Stimulated activated CD4-positive, alpha-beta T cell treated with anti-CD3 and anti-CD28 coated beads, Interleukin-1b, Interleukin-23, amount 100 ng/mL, for 48 hours (primary cell): ENCODE data around the gene LRGUK.
A peak's percentile ranks its signal among the peaks of the same experiment; 100 is the strongest.
"Not testable (repeated sequence)": the region's sequence is repeated elsewhere in the genome, so short reads cannot be mapped to it uniquely, and the experiment has no call there.

Source experiments
- DNase-seq: peaks from one replicate; pipeline ENCODE4 v3.0.0-alpha.2; 2020

LRGUK gene

DNA sequence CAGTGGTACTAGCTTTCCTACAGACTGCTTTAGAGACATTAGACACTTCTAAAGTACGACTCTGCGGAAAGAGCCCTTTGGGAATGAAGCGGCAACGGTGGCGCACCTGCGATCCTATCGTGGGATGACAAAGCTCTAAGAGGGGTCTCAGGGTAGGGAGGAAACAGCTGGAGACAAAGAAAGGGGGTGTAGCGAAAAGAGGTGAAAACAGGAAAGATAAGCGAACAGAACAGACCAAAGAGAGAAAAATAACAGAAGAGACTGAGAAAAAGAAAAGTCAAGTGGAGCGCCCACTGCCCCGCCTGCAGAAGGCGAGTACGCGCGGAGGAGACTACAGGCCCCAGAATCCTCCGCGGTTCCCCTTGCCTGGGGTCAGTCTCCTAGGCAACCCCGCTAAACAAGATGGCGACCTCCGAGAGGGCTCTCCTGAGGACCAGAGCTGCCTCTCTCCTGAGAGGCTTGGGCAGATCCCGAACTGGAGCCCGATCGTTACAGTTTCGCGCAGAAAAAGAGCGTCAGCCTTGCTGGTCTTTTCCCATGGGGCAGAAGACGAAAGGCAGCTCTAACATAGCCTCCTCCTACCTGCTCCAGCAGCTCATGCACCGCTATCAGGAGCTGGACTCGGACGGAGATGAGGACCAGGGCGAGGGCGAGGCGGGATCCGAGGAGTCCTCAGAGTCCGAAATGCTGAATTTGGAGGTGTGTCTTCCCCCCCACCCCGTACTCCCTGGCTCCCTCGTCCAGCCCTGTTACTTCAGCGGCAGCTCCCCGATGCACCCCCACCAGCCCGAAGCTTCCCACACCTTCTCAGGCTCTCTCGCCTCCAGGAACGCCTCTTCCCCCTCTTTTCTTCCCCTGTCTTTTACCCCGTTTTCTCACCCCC, at the start of gene LRGUK:
TSS of gene LRGUK (plus strand) at position 375 of the 883 bp plus-strand sequence. CDS start at position 403, 28 bp downstream.
- peak; percentile 79 for DNase-seq

DNA sequence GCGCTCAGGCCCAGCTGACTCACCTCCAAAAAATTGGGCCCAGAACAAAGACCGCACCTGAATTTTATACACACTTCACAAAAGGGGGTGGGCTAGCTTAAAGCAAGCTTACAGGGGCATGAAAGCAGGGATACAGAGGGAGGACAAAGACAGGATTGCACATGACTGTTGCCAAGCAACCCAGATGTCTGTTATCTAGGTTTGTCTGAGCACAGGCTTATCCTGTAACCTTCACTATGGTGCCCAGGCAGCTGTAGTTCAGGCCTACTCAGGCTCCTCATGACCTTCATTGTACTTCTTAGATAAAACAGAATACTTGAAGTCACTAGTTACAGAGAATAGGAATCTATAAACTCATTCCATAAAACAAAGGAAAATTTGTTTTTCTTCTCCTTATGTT, 49.6 kb upstream of the LRGUK start:
- DNase-seq, result not testable (repeated sequence)

GRCh38 chr7:134078991-134079390, 48.1 kb upstream of the LRGUK start:
- DNase-seq, result no peak

GRCh38 chr7:134081695-134082094, 45.4 kb upstream of the LRGUK start:
- DNase-seq, result no peak

GRCh38 chr7:134083766-134084487, 43.2 kb upstream of the LRGUK start:
- no peak for DNase-seq

- DNase-seq, result no peak
These were observed 42.5 kb upstream of the LRGUK start for GRCh38 chr7:134084488-134085144.

GRCh38 chr7:134085311-134085710, 41.8 kb upstream of the LRGUK start:
- no peak for DNase-seq

- no peak for DNase-seq
These were observed 40.0 kb upstream of the LRGUK start for GRCh38 chr7:134086998-134087735.

- no peak for DNase-seq
These were observed 38.9 kb upstream of the LRGUK start for GRCh38 chr7:134088199-134088598.

DNA sequence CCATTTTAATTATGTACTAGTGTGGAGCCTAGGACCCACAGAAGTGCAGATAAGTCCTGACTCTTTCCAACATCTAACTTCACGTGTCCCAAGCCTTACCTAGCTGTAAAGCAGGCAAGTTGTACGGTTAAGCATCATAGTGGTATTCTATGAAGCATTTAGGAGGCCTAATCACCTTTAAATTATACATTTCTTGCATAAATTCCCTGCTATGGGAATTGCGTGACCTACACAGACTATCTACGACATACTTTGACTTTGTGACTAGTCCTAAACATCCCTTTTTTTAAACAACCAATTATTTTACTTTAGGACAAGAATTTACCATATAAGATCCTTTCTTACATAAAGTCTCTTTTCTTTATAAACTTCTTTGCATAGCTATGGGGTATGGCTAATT, 37.7 kb upstream of the LRGUK start:
- DNase-seq, result no peak

DNA sequence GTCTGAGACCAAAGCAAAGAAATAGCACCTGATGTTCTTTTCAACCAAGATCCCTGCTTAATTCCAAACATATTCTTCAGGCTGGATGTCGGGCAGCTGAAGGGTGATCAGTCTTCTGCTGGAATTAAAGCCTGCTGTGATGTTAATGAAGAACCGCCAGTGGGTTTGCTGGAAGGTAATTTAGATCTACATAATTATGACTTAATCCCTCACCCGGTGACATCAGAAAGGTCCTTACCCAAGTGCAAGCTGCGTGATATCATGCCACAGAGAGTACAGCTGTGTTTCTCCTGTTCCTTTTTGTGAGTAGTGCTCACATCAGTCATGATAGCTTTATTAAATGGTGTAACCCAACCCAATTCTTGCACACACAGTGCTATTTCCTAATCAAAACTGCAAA, 29.1 kb upstream of the LRGUK start:
- no peak for DNase-seq

DNA sequence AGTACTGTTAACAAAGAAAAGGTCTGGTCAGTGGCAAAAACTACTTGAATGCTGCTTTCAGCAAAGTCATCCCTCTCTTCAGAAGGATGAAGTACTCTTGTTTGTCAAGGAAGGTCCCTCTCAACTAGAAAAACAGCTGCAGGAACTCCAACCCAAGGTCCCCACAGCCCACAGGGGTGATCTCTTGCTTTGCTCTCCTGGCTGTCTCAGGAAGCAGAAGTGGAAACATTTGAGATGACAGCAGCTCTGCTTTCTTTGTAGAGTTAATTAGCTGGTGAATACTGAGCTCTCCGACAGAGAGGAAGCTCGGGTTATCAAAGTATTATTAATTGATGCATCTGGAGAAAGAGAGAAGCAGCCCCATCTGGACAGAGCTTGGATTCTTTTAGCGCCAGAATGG, 25.4 kb upstream of the LRGUK start:
- DNase-seq, result no peak

- DNase-seq, result no peak
These were observed 23.0 kb upstream of the LRGUK start for GRCh38 chr7:134104166-134104565.

GRCh38 chr7:134105841-134106240, 21.3 kb upstream of the LRGUK start:
- DNase-seq, result no peak

- DNase-seq, result no peak
These were observed 18.3 kb upstream of the LRGUK start for GRCh38 chr7:134108802-134109201.

DNA sequence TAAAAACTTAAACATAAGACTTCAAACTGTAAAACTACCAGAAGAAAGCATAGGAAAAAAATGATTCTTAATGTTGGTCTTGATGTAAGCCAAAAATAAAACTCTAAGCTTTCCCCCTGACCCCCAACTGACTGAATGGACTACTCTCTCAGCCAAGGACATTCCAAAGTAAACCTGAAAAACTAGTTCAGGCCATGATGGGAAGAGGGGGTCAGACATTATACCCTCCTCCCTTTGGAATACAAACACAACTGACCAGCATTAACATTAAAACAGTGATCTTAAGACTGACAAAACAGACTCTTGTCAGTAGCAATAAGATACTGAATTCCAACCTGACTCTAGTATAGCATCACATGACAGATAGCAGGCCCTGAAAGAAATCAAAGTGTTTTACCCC, 13.5 kb upstream of the LRGUK start:
- DNase-seq, result no peak

DNA sequence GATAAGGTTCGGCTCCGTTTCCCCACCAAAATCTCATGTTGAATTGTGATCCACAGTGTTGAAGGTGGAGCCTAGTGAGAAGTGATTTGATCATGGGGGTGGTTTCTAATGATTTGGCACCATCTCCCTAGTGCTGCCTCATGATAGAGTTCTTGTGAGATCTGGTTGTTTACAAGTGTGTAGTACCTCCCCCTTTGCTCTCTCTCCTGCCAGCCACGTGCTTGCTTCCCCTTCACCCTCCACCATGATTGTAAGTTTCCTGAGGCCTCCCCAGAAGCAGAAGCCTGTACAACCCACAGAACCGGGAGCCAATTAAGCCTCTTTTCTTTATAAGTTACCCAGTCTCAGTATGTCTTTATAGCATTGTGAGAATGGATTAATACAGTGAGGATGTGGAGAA, 12.1 kb upstream of the LRGUK start:
- DNase-seq, result no peak

DNA sequence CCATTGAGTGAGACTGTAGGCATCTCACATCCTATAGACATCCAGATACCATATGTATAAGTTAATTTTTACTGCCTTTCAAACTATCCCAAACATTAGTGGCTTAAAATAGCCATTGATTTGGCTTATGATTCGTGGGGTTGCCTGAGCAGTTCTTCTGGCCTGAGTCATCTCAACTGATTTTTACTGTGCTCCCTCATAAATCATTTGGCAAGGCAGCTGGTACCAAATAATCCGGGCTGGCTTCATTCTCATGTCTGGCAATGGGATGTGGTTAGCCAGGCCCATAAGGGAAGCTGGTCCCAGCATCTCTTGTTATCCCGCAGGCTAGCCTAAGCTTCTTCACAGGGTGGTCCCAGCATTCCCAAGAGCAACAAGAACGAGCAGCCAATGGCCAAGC, 6.7 kb upstream of the LRGUK start:
- DNase-seq, result no peak

DNA sequence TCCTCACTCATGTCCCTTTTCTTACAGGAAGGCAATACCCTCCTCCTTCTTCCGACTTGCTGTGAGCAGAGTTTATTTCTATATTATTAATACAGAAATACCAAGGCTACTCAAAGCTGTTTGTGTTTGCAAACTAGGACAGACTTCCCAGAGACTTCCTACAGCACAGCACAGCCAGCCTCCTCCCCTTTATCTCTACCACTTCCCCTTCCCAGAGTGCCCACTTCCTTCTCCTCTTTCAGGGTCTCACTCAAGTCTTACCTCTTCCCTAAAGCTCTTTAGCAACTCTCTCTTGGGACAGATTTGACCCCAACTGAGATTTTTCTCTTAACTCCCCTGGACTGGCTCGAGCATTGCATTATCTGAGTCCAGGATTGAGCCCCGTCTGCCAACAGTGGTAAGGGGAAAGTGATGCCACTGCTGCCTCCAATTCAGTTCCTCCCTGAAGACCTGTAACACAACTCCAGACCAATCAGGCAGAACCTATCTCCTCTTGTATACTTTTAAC, 5.5 kb upstream of the LRGUK start:
- no peak for DNase-seq

DNA sequence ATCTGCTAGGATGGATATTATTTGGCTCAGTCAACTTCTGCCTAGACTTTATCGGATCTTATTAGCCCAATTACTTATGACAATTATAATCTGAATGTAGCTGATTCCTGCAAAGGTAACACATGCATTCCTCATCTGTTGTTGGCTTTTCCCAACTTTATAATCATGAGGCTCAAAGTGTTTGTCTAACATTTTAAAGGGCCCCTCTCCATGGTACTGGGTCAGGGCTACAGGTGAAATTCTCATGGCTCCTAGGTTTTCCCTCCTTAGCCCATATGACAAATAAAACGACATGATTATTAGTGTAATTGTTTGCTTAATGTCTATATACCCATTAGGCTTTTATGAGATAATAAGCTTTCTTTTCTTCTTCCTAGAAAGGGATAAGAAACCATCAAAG, 4.2 kb upstream of the LRGUK start:
- no peak for DNase-seq

GRCh38 chr7:134126146-134126545, 994 bp upstream of the LRGUK start:
- no peak for DNase-seq

GRCh38 chr7:134126596-134126965, 559 bp upstream of the LRGUK start:
- DNase-seq, result no peak

DNA sequence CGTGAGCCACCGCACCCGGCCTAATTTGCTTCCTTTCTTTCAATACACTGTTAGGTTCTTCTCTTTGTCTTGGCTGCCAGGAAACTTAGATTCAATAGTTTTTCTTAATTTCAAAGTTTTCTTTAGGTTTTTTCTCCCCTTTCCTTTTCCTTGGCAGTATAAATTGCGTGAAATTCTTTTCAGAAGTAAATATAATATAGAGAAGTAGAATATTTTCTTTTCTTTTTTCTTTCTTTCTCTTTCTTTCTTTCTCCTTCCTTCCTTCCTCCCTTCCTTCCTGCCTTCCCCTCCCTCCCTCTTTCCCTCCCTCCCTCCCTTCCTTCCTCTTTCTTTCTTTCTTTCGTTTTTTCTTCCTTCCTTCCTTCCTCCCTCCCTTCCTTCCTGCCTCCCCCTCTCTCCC, 1.7 kb downstream of the LRGUK start:
- no peak for DNase-seq
